Lower lobe of right lung (tissue), 2 donors: ENCODE data around the gene FCMR. TPM values are rescaled to one million over a fixed set of nuclear protein-coding genes. Genes with fewer than 3 reads are reported as not detected.
"Not testable (repeated sequence)": the region's sequence is repeated elsewhere in the genome, so short reads cannot be mapped to it uniquely, and the experiment has no call there.

ENCODE experiments used
- ATAC-seq, 2 donors: fragments of 200-7000 bp; cut with Tn5 transposase; one replicate each; pipeline ENCODE4 v1.9.1; 2020 to 2022; ENCODE audit warnings: mild to moderate bottlenecking in 2 of 2, moderate library complexity in 2 of 2
- DNase-seq: peaks from one replicate; pipeline ENCODE4 v3.0.0-alpha.2; 2020
- H3K27ac ChIP-seq: fragments of 200-600 bp; one replicate; pipeline ENCODE4 v1.8.0; 2022
- H3K27me3 ChIP-seq: fragments of 200-600 bp; one replicate; pipeline ENCODE4 v1.8.0; 2022; ENCODE audit warnings: low read depth
- H3K36me3 ChIP-seq: fragments of 200-600 bp; one replicate; pipeline ENCODE4 v1.8.0; 2022; ENCODE audit warnings: mild to moderate bottlenecking
- H3K4me1 ChIP-seq: fragments of 200-600 bp; one replicate; pipeline ENCODE4 v1.8.0; 2022
- H3K4me3 ChIP-seq: fragments of 200-600 bp; one replicate; pipeline ENCODE4 v1.8.0; 2022; ENCODE audit warnings: mild to moderate bottlenecking
- H3K9me3 ChIP-seq: fragments of 200-600 bp; one replicate; pipeline ENCODE4 v1.8.0; 2022
- CTCF ChIP-seq: fragments of 200-600 bp; IDR thresholded peaks from one replicate; pipeline ENCODE4 v1.8.0; 2022; ENCODE audit warnings: antibody characterized with exemption, mild to moderate bottlenecking
- intact Hi-C: fragments of 100-400 bp; cut with DNase I; formaldehyde crosslinking; loops from one replicate; pipeline ENCODE4 v1.11.0; 2022
- total RNA-seq: library from RNA; stranded (reverse); fragmentation: NEBNext Ultra II Directional; extraction: Animal tissue kit (Norgen Biotek cat#: 25700); gene quantifications from one replicate; pipeline ENCODE4 v1.2.1, GENCODE V29; 2021
- donor health status: DM: no; HTN: yes; CAD: no; lungs with severe emphysema.

Gene FCMR
- total RNA-seq, 1 donor from 2014 or later = 6.8 TPM

GRCh38 chr1:206929524-206929923 lies 7.8 kb upstream of the FCMR start:
- Histone ChIP-seq H3K4me3 (no peak overlapping the region), H3K27me3 (no peaks in the 10 kb centered on the region), H3K9me3 (no peaks in the 10 kb centered on the region), H3K4me1 (peaks cover 10% of the 10 kb centered on the region), H3K27ac (no peak overlapping the region), H3K36me3 (peaks cover 15% of the 10 kb centered on the region)
- DNase-seq (no peak), ATAC-seq (no peak)
- intact Hi-C loops = no loop called here
- TF ChIP-seq CTCF = no peak

GRCh38 chr1:206926286-206926685 lies 4.5 kb upstream of the FCMR start:
- ATAC-seq (no peak), DNase-seq (no peak)
- Histone ChIP-seq H3K4me1 (peaks cover 33% of the 10 kb centered on the region), H3K27ac (no peak overlapping the region), H3K9me3 (no peaks in the 10 kb centered on the region), H3K4me3 (no peak overlapping the region), H3K27me3 (no peaks in the 10 kb centered on the region), H3K36me3 (no peaks in the 10 kb centered on the region)
- intact Hi-C loops = no loop called here
- no peak for TF ChIP-seq CTCF

GRCh38 chr1:206925106-206925736 lies 3.5 kb upstream of the FCMR start:
- Histone ChIP-seq H3K36me3 (no peaks in the 10 kb centered on the region), H3K9me3 (no peaks in the 10 kb centered on the region), H3K4me3 (no peak overlapping the region), H3K4me1 (peaks cover 42% of the 10 kb centered on the region), H3K27ac (no peak overlapping the region), H3K27me3 (no peaks in the 10 kb centered on the region)
- intact Hi-C loops = no loop called here
- DNase-seq (peak; percentile 83), ATAC-seq (peak; percentile 51 to 59)
- peak; percentile 17 for TF ChIP-seq CTCF

- TF ChIP-seq CTCF = no peak
- no peaks in the 10 kb centered on the region for H3K9me3 ChIP-seq
- no peaks in the 10 kb centered on the region for H3K36me3 ChIP-seq
- no peak overlapping the region for H3K4me3 ChIP-seq
- H3K27ac ChIP-seq = no peak overlapping the region
- no peaks in the 10 kb centered on the region for H3K27me3 ChIP-seq
- peaks cover 42% of the 10 kb centered on the region for H3K4me1 ChIP-seq
- ATAC-seq (no peak), DNase-seq (no peak)
- intact Hi-C loops = no loop called here
Observed at GRCh38 chr1:206924592-206925105, 2.9 kb upstream of the FCMR start.

- intact Hi-C loops, H3K27me3 ChIP-seq, H3K9me3 ChIP-seq, DNase-seq, H3K27ac ChIP-seq, H3K4me3 ChIP-seq, H3K36me3 ChIP-seq: not testable (repeated sequence)
- peaks cover 42% of the 10 kb centered on the region for H3K4me1 ChIP-seq
- ATAC-seq = peak; percentile 13 to 51
Observed at GRCh38 chr1:206923961-206924557, 2.3 kb upstream of the FCMR start.
